ENCODE measurements around the gene MB21D2. TPM values are rescaled to one million over a fixed set of nuclear protein-coding genes. Genes with fewer than 3 reads are reported as not detected.

The MB21D2 gene
- 20.7 and 21.0 TPM in 2 replicates for total RNA-seq (2021; fragmentation: NEBNext Ultra II Directional; extraction: Animal tissue kit (Norgen Biotek cat#: 25700))
- polyA plus RNA-seq (2011; rRNA removed) = 10.0 and 10.1 TPM in 2 replicates
- polyA plus RNA-seq (2011; cell fraction: cytosol; rRNA removed) = 8.7 TPM
- 9.1 TPM for polyA plus RNA-seq (2011; cell fraction: nucleus; rRNA removed)
- 6.9 to 12.6 TPM (median 8.7 TPM) in 4 replicates for polyA plus RNA-seq (2012, experiment 1 of 2)
- 3.4 TPM for polyA plus RNA-seq (2012, experiment 2 of 2)
- 12.0 TPM for polyA plus RNA-seq (2013, experiment 1 of 2)
- 12.6 TPM for polyA plus RNA-seq (2013, experiment 2 of 2)
- polyA minus RNA-seq (2011; rRNA and poly(A)+ RNA removed) = 23.3 and 27.7 TPM in 2 replicates
- 9.5 TPM for polyA minus RNA-seq (2011; cell fraction: cytosol; rRNA and poly(A)+ RNA removed)
- polyA minus RNA-seq (2011; cell fraction: nucleus; rRNA and poly(A)+ RNA removed) = 17.0 TPM
- long read RNA-seq, experiment 1, transcript MB21D2-201 (2 exons, 3,368 nt) = major isoform, 9 of 25 reads
- long read RNA-seq, experiment 1, partial matches to known transcripts = 0 of 25 reads
- long read RNA-seq, experiment 1, other reads (novel, unspliced or antisense) = 16 of 25 reads
- long read RNA-seq, experiment 2, transcript MB21D2-201 (2 exons, 3,368 nt) = major isoform, 21 of 24 reads
- long read RNA-seq, experiment 2, partial matches to known transcripts = 2 of 24 reads
- long read RNA-seq, experiment 2, other reads (novel, unspliced or antisense) = 1 of 24 reads

GRCh38 chr3:192917404-192918274 lies at the start of gene MB21D2:
Gene MB21D2 (minus strand): TSS chr3:192917856. CDS start chr3:192917840, 16 bp downstream.
- Histone ChIP-seq H3K18ac (ENCODE audit: extremely low read depth, low read length) (peak within 1 kb of the TSS; percentile 97), H2AK5ac (ENCODE audit: low read depth, low read length) (peak within 1 kb of the TSS; percentile 82; the same call in 1 of the 2 replicates), H3K4me3 (ENCODE audit: extremely low read depth in 1 of 4, insufficient read depth in 2 of 4, low read depth in 3 of 4, low read length in 4 of 4) (peak within 1 kb of the TSS; percentile 89 to 98 (median 92)), H4K20me1 (replicated peaks in 1 of 2; ENCODE audit: control insufficient read depth in 1 of 2, insufficient read depth in 2 of 2, low read length in 2 of 2) (peaks cover 6 to 7% of the 10 kb centered on the region in 2 experiments), H3K79me1 (ENCODE audit: low read depth, low read length) (peaks cover 2% of the 10 kb centered on the region; the same call in 1 of the 2 replicates), H3K27ac (ENCODE audit: low read depth, low read length) (peak within 1 kb of the TSS; percentile 88), H2BK15ac (ENCODE audit: low read length) (peak within 1 kb of the TSS; percentile 89; the same call in 1 of the 2 replicates), H3K14ac (ENCODE audit: insufficient read length) (peak within 1 kb of the TSS; percentile 58), H3K4ac (replicated peaks; ENCODE audit: insufficient read length, low read depth, low read length) (peak within 1 kb of the TSS; percentile 88), H3K36me3 (ENCODE audit: control insufficient read depth in 2 of 4, insufficient read depth in 4 of 4, low read length in 3 of 4) (no peaks in the 10 kb centered on the region), H3K56ac (replicated peaks; ENCODE audit: insufficient read length, low read depth, low read length) (peak within 1 kb of the TSS; percentile 93), H3K27me3 (replicated peaks in 1 of 4; ENCODE audit: control insufficient read depth in 3 of 4, extremely low read depth in 1 of 4, insufficient read depth in 3 of 4, low read length in 3 of 4) (no peaks in the 10 kb centered on the region; a peak in 1 of 7 replicates), H3K23me2 (ENCODE audit: low read depth, low read length) (peaks cover 15% of the 10 kb centered on the region; the same call in 1 of the 2 replicates), H2BK20ac (ENCODE audit: low read length) (no peak within 1 kb of the TSS), H4K5ac (ENCODE audit: insufficient read length, low read depth, low read length) (peak within 1 kb of the TSS; percentile 97), H4K91ac (replicated peaks; ENCODE audit: insufficient read length, low read length) (peak within 1 kb of the TSS; percentile 95), H2BK5ac (ENCODE audit: low read depth, low read length) (peak within 1 kb of the TSS; percentile 99), H3K4me2 (ENCODE audit: insufficient read depth in 1 of 2, low read depth in 2 of 2, low read length in 2 of 2) (peak within 1 kb of the TSS; percentile 83 to 96), H3K9ac (replicated peaks in 1 of 4; ENCODE audit: extremely low read depth in 1 of 4, low read depth in 3 of 4, low read length in 3 of 4) (peak within 1 kb of the TSS; percentile 80 to 91 (median 86)), H3K9me3 (ENCODE audit: insufficient read depth in 2 of 2, low read depth in 1 of 2, low read length in 1 of 2) (no peaks in the 10 kb centered on the region), H2AFZ (ENCODE audit: low read length) (peak within 1 kb of the TSS; percentile 96; the same call in 1 of the 2 replicates), H3K23ac (ENCODE audit: insufficient read length) (no peak within 1 kb of the TSS), H4K8ac (ENCODE audit: extremely low read depth, insufficient read depth, low read length) (peak within 1 kb of the TSS; percentile 92), H3K79me2 (ENCODE audit: control insufficient read depth in 1 of 2, insufficient read depth in 2 of 2, low read length in 2 of 2) (peaks cover 19 to 32% of the 10 kb centered on the region in 2 experiments), H2BK12ac (ENCODE audit: low read depth, low read length) (peak within 1 kb of the TSS; percentile 98), H3K4me1 (replicated peaks in 1 of 4; ENCODE audit: control insufficient read depth in 3 of 4, insufficient read depth in 4 of 4, low read length in 3 of 4) (peaks cover 3 to 26% (median 16%) of the 10 kb centered on the region in 4 experiments; a peak in 5 of 7 replicates), H2BK120ac (replicated peaks; ENCODE audit: low read depth, low read length) (peak within 1 kb of the TSS; percentile 60)
- DNase-seq (ENCODE audit: low read depth in 1 of 2, low spot score in 2 of 2) (peak in 1 of 2 experiments; percentile 69), FAIRE-seq (no peak)
- ChIA-PET CTCF (ENCODE audit: partially characterized antibody) (interaction anchor here (0.8 to 6.1 kb wide), 13 partner anchors 10 to 125 kb away, joined by 3 to 49 read pairs (median 3); no protein-coding TSS in a partner anchor), POLR2A (ENCODE audit: partially characterized antibody) (interaction anchor here (0.7 to 2.8 kb wide), 13 partner anchors 9 to 116 kb away, joined by 3 to 17 read pairs (median 5); no protein-coding TSS in a partner anchor)
- 3% methylated on average over 37 of the region's 66 CpGs; no CpG with 5 or more reads in 1 of the 2 experiments for WGBS, 2 experiments (ENCODE audit: extremely low coverage in 1 of 2, insufficient coverage in 1 of 2, insufficient read length in 1 of 2, insufficient replicate concordance in 2 of 2, low coverage in 1 of 2, low lambda C conversion rate in 2 of 2, missing lambda C conversion rate in 1 of 2)
- peak; percentile 45 for TF ChIP-seq KDM4A (IDR thresholded peaks at IDR 0.05; ENCODE audit: low read depth, low read length, severe bottlenecking)
- no peak for TF ChIP-seq ATF2 (IDR thresholded peaks at IDR 0.05; ENCODE audit: low read length)
- TF ChIP-seq RBBP5 (IDR thresholded peaks at IDR 0.05; ENCODE audit: borderline replicate concordance, low read depth, low read length) = 0 out of 2 replicates have a peak, but pooled peaks have one; percentile 38
- TF ChIP-seq POU5F1 (IDR thresholded peaks at IDR 0.05; ENCODE audit: low read depth, low read length) = no peak
- no peak for TF ChIP-seq CHD2 (IDR thresholded peaks at IDR 0.05; ENCODE audit: low read length)

All from H1 (cell line).